Mesendoderm (in vitro differentiated cells): ENCODE data around the gene KCNJ15.
"Not testable (repeated sequence)": the region's sequence is repeated elsewhere in the genome, so short reads cannot be mapped to it uniquely, and the experiment has no call there.

Experiments
- DNase-seq: peaks from one replicate; pipeline ENCODE4 v3.0.0; 2013
- H2AK5ac ChIP-seq: 2 replicates; pipeline ENCODE4 v1.6.1; 2013; ENCODE audit warnings: low read length, inconsistent platforms
- H2BK120ac ChIP-seq: 2 replicates; pipeline ENCODE4 v1.6.1; 2013; ENCODE audit warnings: low read depth, mild to moderate bottlenecking, low read length, moderate library complexity, mixed read lengths
- H2BK15ac ChIP-seq: replicated peaks from 2 replicates; pipeline ENCODE4 v1.6.1; 2013; ENCODE audit warnings: low read depth, mild to moderate bottlenecking, moderate library complexity
- H2BK5ac ChIP-seq: 2 replicates; pipeline ENCODE4 v1.6.1; 2013; ENCODE audit warnings: low read length, inconsistent platforms
- H3K18ac ChIP-seq: 2 replicates; pipeline ENCODE4 v1.6.1; 2013; ENCODE audit warnings: mild to moderate bottlenecking, low read length, mixed read lengths
- H3K23ac ChIP-seq: one replicate; pipeline ENCODE4 v1.6.1; 2013; ENCODE audit warnings: low read length
- H3K27ac ChIP-seq: 2 replicates; pipeline ENCODE4 v1.5.1; 2013; ENCODE audit warnings: low read depth, mild to moderate bottlenecking, inconsistent platforms, low read length, moderate library complexity
- H3K27me3 ChIP-seq: 2 replicates; pipeline ENCODE4 v1.6.1; 2013; ENCODE audit warnings: low read length, control low read depth, mild to moderate bottlenecking, inconsistent platforms; ENCODE audit not compliant: insufficient read depth, poor library complexity
- H3K36me3 ChIP-seq: 2 replicates; pipeline ENCODE4 v1.6.1; 2013; ENCODE audit warnings: low read length, inconsistent platforms; ENCODE audit not compliant: control insufficient read depth, insufficient read depth
- H3K4ac ChIP-seq: one replicate; pipeline ENCODE4 v1.6.1; 2013; ENCODE audit warnings: low read depth, mild to moderate bottlenecking, low read length, moderate library complexity
- H3K4me1 ChIP-seq: 2 replicates; pipeline ENCODE4 v1.6.1; 2013; ENCODE audit warnings: low read depth, low read length, inconsistent platforms; ENCODE audit not compliant: control insufficient read depth
- H3K4me2 ChIP-seq: 2 replicates; pipeline ENCODE4 v1.6.1; 2013; ENCODE audit warnings: low read length
- H3K4me3 ChIP-seq: 2 replicates; pipeline ENCODE4 v1.5.1; 2013; ENCODE audit warnings: mild to moderate bottlenecking, low read length
- H3K56ac ChIP-seq: one replicate; pipeline ENCODE4 v1.6.1; 2013; ENCODE audit warnings: low read length
- H3K79me1 ChIP-seq: 2 replicates; pipeline ENCODE4 v1.6.1; 2013; ENCODE audit warnings: low read length, inconsistent platforms
- H3K79me2 ChIP-seq: 2 replicates; pipeline ENCODE4 v1.6.1; 2013; ENCODE audit warnings: mild to moderate bottlenecking, low read length; ENCODE audit not compliant: control insufficient read depth, insufficient read depth
- H3K9ac ChIP-seq: 2 replicates; pipeline ENCODE4 v1.6.1; 2013; ENCODE audit warnings: low read length, inconsistent platforms
- H4K5ac ChIP-seq: one replicate; pipeline ENCODE4 v1.6.1; 2013; ENCODE audit warnings: low read length
- H4K8ac ChIP-seq: one replicate; pipeline ENCODE4 v1.6.1; 2013; ENCODE audit warnings: low read depth, mild to moderate bottlenecking, control low read depth, low read length, moderate library complexity
- WGBS: extraction: QIAGEN DNeasy Blood & Tissue Kit; methylation state at CpG from one replicate; pipeline ENCODE4 v1.1.7; 2013; ENCODE audit warnings: low lambda C conversion rate, missing lambda C conversion rate; ENCODE audit not compliant: insufficient coverage; ENCODE audit errors: extremely low coverage; 5-methylcytosine and 5-hydroxymethylcytosine counted together

The KCNJ15 gene

GRCh38 chr21:38229260-38229877, 27.4 kb upstream of the KCNJ15 start:
- no peak overlapping the region for H3K4ac ChIP-seq
- H4K8ac ChIP-seq, result no peak overlapping the region
- no peak overlapping the region for H3K4me2 ChIP-seq

GRCh38 chr21:38234395-38235142, 22.2 kb upstream of the KCNJ15 start:
- no peak overlapping the region for H3K4me2 ChIP-seq
- H3K79me2 ChIP-seq, result no peaks in the 10 kb centered on the region
- no peak overlapping the region for H4K8ac ChIP-seq
- no peak overlapping the region for H3K4ac ChIP-seq
- H2BK15ac ChIP-seq, result no peak overlapping the region
- DNase-seq, result peak; percentile 61
- H3K79me1 ChIP-seq, result no peaks in the 10 kb centered on the region
- no peak overlapping the region for H3K9ac ChIP-seq
- no peak overlapping the region for H4K5ac ChIP-seq
- H2BK120ac ChIP-seq, result no peak overlapping the region
- H3K4me1 ChIP-seq, result no peaks in the 10 kb centered on the region
- H3K4me3 ChIP-seq, result no peak overlapping the region
- H3K27ac ChIP-seq, result no peak overlapping the region
- H3K23ac ChIP-seq, result no peak overlapping the region
- H3K36me3 ChIP-seq, result no peaks in the 10 kb centered on the region
- no peak overlapping the region for H3K56ac ChIP-seq
- no peaks in the 10 kb centered on the region for H3K27me3 ChIP-seq
- no peak overlapping the region for H2AK5ac ChIP-seq
- H2BK5ac ChIP-seq, result no peak overlapping the region
- H3K18ac ChIP-seq, result no peak overlapping the region
- no CpG with 5 or more reads among the region's 6 CpGs for WGBS

More at GRCh38 chr21:38229260-38229877, 27.4 kb upstream of the KCNJ15 start:
- no peak overlapping the region for H2BK5ac ChIP-seq
- H3K18ac ChIP-seq, result no peak overlapping the region
- peak; percentile 59 for DNase-seq
- no peak overlapping the region for H3K27ac ChIP-seq
- H3K79me2 ChIP-seq, result no peaks in the 10 kb centered on the region
- H3K36me3 ChIP-seq, result no peaks in the 10 kb centered on the region
- no peaks in the 10 kb centered on the region for H3K79me1 ChIP-seq
- H2BK120ac ChIP-seq, result no peak overlapping the region
- no peaks in the 10 kb centered on the region for H3K27me3 ChIP-seq
- no peak overlapping the region for H3K4me3 ChIP-seq
- H3K23ac ChIP-seq, result no peak overlapping the region
- H3K9ac ChIP-seq, result no peak overlapping the region
- H3K56ac ChIP-seq, result no peak overlapping the region
- WGBS, result no CpG with 5 or more reads among the region's 9 CpGs
- no peak overlapping the region for H2BK15ac ChIP-seq
- H3K4me1 ChIP-seq, result no peaks in the 10 kb centered on the region
- H2AK5ac ChIP-seq, result no peak overlapping the region
- H4K5ac ChIP-seq, result no peak overlapping the region

GRCh38 chr21:38235251-38235650, 21.5 kb upstream of the KCNJ15 start:
- H3K4me1 ChIP-seq, H3K4ac ChIP-seq, H3K27me3 ChIP-seq, H2AK5ac ChIP-seq, H3K27ac ChIP-seq, H2BK15ac ChIP-seq, H3K18ac ChIP-seq, H4K8ac ChIP-seq, H3K4me3 ChIP-seq, H3K23ac ChIP-seq, H3K36me3 ChIP-seq, H3K56ac ChIP-seq, H4K5ac ChIP-seq, H3K79me2 ChIP-seq, H3K79me1 ChIP-seq, H2BK120ac ChIP-seq, DNase-seq, H3K4me2 ChIP-seq, H3K9ac ChIP-seq, H2BK5ac ChIP-seq: not testable (repeated sequence)
- WGBS, result no CpG with 5 or more reads among the region's 9 CpGs

- H3K27ac ChIP-seq, result no peak overlapping the region
- no peak overlapping the region for H3K23ac ChIP-seq
- no peaks in the 10 kb centered on the region for H3K27me3 ChIP-seq
- no peak overlapping the region for H2BK15ac ChIP-seq
- H3K36me3 ChIP-seq, result no peaks in the 10 kb centered on the region
- H3K4me2 ChIP-seq, result no peak overlapping the region
- H4K5ac ChIP-seq, result no peak overlapping the region
- no peak overlapping the region for H3K56ac ChIP-seq
- H2BK120ac ChIP-seq, result no peak overlapping the region
- no peak overlapping the region for H2BK5ac ChIP-seq
- H2AK5ac ChIP-seq, result no peak overlapping the region
- WGBS, result no CpG with 5 or more reads among the region's 2 CpGs
- no peak overlapping the region for H3K4me3 ChIP-seq
- H4K8ac ChIP-seq, result no peak overlapping the region
- H3K79me1 ChIP-seq, result no peaks in the 10 kb centered on the region
- H3K4ac ChIP-seq, result no peak overlapping the region
- no peak overlapping the region for H3K18ac ChIP-seq
- peak; percentile 48 for DNase-seq
- no peaks in the 10 kb centered on the region for H3K4me1 ChIP-seq
- H3K9ac ChIP-seq, result no peak overlapping the region
- H3K79me2 ChIP-seq, result no peaks in the 10 kb centered on the region
Measured at GRCh38 chr21:38236232-38236631, 20.6 kb upstream of the KCNJ15 start.

GRCh38 chr21:38239672-38240071, 17.1 kb upstream of the KCNJ15 start:
- no peak overlapping the region for H2BK120ac ChIP-seq
- no peaks in the 10 kb centered on the region for H3K4me1 ChIP-seq
- no peak overlapping the region for H3K4me3 ChIP-seq
- H3K56ac ChIP-seq, result no peak overlapping the region
- no CpG with 5 or more reads among the region's 4 CpGs for WGBS
- DNase-seq, result no peak
- H2BK5ac ChIP-seq, result no peak overlapping the region
- H3K79me1 ChIP-seq, result no peaks in the 10 kb centered on the region
- H3K79me2 ChIP-seq, result no peaks in the 10 kb centered on the region
- no peaks in the 10 kb centered on the region for H3K36me3 ChIP-seq
- H3K23ac ChIP-seq, result no peak overlapping the region
- no peak overlapping the region for H3K18ac ChIP-seq
- H3K9ac ChIP-seq, result no peak overlapping the region
- H2AK5ac ChIP-seq, result no peak overlapping the region
- no peak overlapping the region for H3K4ac ChIP-seq
- no peak overlapping the region for H2BK15ac ChIP-seq
- H3K27me3 ChIP-seq, result no peaks in the 10 kb centered on the region
- H3K27ac ChIP-seq, result no peak overlapping the region
- no peak overlapping the region for H4K8ac ChIP-seq
- H4K5ac ChIP-seq, result no peak overlapping the region
- no peak overlapping the region for H3K4me2 ChIP-seq
